GM18508 (cell line): ENCODE results near the gene ATP5IF1.

Experiments
- ATAC-seq: cut with Tn5 transposase; IDR thresholded peaks from one replicate; pipeline ENCODE4 v1.9.1; 2021; ENCODE audit warnings: moderate number of reproducible peaks; ENCODE audit not compliant: insufficient read depth, unreplicated experiment

Gene ATP5IF1

DNA sequence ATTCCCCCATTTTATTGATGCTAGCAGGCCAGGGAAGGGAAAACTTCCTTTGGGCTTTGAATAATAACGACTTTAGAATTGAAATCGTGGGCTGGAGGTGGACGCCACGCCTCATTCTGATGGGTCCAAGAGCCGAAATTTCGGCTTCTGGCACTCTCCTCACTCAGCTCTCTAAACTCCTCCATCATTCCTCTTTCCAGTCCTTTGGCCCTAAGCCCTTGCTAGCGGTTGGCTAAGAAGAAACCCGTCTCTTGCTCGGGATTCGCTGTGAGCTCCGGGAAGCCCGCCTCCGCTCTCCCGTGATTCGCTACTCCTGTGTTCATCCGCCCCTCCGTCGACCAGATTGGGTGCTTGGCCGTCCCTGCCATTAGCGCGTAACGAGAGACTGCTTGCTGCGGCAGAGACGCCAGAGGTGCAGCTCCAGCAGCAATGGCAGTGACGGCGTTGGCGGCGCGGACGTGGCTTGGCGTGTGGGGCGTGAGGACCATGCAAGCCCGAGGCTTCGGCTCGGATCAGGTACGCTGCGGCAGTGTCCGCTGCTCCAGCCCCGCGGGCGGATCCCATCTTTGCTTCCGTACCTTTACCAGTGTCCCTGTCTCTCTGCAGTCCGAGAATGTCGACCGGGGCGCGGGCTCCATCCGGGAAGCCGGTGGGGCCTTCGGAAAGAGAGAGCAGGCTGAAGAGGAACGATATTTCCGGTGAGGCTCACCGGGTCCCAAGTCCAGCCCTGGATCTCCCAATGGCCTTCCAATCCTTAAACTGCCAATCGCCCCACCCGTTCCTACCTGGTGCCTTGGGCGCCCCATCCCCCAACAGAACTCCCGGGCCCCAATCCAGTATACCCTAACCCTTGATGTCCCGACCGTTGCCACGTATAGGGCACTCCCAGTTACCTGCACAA is at the start of gene ATP5IF1:
ATP5IF1 (plus strand) TSS at position 370 of the 901 bp plus-strand sequence; CDS start at position 430, 60 bp downstream.
- peak; percentile 52 for ATAC-seq

DNA sequence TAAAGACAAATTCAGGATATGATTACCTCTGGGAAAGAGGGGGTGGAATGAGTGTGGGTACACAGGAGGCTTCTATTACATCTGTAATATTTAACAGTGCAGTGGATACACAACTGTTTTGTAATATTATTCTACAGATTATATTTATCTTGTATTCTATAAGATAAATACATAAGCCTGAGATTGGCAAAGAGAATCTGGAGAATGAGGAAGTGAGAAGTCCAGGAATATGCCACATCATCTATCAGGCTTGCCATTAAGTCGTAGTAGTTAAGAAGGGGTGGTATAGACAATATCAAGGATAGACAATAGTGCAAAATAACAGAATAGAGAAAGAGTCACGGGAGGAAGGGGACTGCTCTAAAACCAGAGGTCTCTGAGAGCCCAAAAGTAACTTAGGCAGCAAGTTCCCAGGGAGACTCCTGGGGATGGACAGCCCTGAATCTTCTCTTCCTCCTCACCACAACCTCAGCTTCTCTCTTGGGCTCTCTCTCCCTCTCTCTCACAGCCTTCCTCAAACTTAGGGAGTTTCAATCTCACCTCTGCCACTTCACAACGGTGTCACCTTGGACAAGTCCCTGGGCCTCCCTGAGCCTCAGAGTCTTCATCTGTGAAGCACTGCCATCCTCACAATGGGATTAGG is 45.5 kb upstream of the ATP5IF1 start:
- ATAC-seq: no peak

DNA sequence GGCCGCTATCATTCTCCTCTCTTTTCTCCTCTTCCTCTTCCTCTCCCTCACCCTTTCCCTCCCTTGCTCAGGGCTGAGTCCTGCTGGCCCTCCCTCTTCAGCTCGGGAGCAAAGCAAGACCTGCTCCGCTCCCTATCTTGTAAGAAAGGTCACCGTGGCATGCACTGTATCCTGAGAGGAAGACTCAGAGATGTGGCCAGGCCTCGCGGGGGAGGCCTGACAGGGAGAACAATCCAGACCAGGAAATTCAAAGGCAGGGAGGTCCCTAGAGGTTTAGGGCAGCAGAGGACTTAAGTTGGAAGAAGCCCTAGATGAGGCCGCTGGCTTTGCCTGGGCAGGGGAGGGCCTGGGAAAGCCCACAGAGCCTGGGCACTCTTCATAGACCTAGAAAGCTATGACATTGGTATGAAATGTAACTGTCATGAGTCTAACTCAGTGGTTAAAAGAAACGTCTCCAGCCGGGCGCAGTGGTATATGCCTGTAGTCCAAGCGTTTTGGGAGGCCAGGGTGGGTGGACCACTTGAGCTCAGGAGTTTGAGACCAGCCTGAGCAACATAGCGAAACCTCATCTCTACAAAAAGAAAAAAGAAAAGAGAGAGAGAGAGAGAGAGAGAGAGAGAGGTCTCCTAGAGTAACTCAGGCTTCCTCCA is 44.8 kb upstream of the ATP5IF1 start:
- no peak for ATAC-seq

DNA sequence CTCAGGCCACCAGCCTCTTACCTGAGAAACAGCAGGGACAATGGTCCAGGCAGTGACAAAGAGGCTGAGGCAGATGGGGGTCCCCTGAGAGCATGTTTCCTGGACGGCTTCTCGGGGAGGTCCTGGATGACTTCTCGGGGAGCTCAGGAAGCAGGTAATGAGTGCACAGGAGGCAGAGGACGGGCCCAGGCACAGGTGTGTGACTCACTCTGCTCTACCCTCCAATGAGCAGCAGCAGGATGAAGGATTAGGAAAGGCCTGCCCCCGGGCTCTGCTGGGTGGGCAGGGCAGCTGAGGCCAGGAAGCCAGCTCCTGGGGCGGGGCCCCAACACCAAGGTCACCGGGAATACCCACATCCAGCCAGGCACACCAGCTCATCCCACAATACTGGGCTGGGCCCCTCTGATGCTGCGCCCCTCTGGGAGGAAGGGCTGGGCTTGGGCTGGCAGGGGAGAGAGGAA is 42.2 kb upstream of the ATP5IF1 start:
- no peak for ATAC-seq

DNA sequence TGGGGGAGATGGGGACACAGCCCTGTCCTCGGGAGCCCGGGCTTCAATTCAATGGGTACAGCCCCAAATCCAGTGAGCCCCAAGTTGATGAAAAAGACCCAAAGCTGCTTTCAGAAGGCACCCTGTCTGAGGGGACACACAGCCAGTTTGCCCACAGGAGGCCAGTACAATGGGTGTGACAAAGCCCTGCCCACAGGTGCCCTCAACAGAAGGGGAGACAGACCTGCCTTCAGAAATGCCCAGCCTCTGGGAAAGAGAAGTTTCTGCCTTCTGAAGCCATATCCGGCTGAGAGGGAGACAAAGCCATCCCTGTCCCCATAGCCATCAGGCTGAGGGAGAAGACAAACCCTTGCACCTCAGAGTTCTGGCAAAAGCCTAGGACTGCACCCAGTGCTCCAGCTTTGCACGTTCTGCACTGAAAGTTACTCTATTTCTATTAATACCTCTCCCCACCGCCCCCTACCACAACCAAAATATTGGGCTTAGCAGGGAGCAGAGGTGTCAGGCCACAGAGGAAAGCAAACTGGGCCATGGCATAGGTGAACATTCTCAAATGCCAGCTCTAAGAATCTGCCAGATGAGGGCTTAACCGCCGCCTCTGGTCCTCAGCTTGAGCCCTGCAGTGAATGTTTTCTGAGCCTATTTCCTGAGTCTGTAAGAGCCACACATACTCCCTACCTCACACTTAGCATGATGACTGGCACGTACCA is 41.4 kb upstream of the ATP5IF1 start:
- ATAC-seq: no peak

DNA sequence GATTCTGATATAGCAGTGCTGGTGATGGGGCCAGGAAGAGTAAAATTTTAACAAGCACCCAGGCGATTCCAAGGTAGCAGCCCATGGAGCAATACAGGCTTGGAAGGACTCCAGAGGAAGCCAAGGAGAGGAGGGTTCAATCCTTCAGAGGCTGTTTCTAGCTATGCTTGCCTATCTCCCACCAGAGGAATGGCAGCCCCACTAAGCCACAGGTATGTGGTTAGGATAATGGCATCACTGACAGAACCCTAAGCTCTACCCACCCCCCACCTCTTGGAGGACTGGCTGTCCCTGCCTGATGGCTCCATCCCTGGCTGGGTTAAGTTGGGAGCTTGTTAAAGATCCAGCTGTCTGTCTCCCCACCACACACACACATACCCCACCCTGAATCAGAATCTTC is 40.1 kb upstream of the ATP5IF1 start:
- no peak for ATAC-seq

DNA sequence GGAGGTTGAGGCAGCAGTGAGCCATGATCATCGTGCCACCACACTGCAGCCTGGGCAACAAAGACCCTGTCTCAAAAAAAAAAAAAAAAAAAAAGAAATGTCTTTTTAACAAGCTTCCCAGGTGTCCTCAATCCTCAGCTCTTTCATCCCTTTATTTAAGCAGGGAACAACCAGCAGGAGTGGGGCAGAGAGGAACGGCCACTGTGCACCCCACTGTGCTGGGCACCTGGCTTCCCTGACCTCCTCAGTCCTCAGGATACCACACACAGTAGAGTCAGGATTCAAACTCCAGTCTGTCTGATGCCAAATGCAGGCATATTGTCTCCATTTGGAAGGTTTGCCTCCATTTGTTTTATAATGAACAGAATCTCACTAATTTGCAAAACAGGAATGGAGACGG is 39.6 kb upstream of the ATP5IF1 start:
- no peak for ATAC-seq

DNA sequence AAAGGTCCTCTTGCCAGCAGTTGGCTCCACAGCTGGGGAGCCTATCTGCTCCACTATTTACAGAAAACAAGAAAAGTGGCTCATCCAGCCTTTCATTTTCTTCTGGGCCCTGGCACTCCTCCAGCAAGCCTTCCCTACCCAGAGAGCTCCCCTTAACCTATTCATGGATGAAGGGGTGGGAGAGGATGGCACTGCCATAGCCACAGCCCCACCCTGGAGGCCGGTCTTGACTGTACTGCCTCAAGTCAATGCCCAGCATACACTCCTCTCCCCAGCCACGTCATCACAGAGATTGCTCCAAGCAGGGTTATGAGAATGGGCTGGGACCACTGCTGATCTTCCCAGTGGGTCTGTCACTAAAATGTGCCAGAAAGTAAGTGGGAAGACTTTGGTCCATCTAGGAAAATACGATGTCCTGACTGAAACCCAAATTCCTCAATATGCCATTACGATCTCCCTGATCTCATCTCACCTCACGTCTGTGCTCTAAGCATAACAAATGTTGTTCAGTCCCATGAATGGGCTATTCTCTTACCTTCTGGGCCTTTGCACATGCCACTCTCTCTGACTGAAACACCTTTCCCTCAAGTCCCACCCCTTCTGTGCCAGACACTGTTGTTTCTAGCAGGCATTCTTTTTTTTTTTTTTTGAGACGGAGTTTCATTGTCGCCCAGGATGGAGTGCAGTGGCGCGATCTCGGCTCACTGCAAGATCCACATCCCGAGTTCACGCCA is 38.1 kb upstream of the ATP5IF1 start:
- ATAC-seq: no peak

DNA sequence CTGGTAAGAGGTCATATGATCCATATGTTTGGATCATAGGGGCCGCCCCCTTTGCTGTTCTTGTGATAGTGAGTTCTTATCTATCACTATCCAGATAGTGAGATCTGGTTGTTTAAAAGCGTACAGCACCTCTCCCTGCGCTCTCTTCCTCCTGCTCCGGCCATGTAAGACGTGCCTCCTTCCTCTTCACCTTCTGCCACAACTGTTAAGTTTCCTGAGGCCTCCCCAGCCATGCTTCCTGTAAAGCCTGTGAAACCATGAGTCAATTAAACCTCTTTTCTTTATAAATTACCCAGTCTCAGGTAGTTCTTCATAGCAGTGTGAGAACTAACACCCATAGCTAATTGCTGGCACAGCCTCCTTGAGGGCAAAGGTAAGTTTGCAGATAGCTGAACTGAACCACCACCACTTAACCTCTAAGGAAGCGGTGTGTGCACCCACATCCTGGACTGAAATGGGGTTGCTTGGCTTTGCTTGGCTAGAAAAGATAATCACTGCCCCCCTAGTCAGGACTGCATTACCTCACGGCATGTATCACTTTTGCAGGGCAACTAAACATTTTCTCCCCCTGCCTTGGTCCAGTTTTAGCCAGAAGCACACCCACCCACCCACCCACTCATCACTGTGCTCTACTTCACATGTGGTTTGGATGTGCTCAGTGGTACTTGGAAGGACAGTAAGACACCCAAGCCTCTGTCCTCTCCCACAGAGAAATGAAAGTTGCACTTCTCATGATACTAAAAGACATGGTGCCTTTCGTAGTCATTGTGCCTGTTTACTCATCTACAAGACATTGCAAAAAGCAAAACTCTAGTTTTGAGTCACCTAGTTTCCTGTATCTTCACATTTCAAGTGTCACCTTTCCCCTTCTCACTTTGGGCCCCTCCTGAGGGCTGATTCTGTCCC is 36.3 kb upstream of the ATP5IF1 start:
- ATAC-seq: peak; percentile 72

DNA sequence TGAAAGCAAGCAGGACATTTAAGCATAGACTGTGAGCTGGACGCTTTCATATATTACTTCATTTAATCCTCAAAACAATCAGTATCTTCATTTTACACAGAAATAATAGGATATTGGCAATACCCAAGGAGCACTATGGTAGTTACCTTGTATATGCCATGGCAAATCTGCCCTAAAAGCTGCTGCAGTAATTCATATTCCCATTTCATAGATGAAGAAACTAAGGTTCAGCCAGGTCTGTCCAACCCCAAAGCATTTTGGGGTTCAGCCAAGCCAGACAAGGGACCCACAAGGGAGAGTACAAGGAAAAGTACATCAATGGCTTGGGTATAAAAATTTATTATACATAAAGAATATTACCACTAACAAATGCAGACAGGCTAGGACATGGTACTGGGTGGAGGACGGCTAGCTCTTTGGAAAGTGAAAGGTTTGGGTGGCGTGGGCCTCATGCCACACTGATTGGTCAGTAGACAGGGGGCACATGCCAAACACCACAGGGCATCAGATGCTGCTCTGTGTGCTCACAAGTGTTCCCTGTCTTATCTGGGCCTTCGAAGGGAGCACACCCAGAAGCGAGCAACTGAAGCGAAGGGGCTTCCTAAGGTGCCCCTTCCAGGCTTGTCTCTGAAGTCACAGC is 35.6 kb upstream of the ATP5IF1 start:
- no peak for ATAC-seq

DNA sequence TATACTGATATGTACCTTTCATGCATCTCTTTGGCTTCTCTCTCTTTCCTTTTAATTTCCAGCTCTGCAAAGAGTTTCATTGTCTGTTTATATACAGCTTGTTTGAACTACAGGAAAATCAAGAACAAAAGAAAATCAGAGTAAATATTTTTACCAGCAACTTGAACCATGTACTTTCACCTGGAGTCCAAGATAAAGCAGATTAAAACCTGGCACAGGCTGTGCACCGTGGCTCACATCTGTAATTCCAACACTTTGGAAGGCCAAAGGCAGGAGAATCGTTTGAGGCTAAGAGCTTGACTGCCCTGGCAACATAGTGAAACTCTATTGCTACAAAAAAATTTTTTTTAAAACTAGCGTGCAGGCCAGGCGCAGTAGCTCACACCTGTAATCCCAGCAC is 30.7 kb upstream of the ATP5IF1 start:
- no peak for ATAC-seq

DNA sequence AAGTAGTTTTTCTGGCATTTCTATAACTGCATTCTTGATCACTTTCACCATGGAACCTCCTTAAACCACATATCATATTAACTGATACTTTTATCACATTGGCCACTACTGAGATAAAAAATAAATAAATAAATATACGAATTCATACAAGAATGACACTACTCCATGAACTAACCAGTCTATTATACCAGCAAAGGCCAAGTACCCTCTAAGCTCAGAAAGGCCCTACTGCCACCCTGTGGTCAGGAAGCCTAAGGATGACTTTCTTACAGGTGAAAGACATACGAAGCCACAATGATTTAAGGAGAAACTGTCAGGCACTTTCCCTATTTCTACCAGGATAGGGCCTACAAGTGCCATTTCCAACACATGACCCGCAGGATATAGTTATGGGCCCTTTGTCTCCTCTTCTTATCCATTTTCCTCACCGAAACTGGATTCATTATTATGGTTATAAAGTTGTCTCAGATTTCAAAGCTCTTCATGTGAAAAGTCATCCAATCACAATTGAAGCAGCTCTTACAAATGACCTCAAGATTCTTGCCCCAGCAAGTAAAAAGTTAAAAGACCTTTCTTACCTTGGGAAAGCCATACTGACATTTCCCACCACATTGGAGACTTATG is 27.0 kb upstream of the ATP5IF1 start:
- ATAC-seq: no peak

DNA sequence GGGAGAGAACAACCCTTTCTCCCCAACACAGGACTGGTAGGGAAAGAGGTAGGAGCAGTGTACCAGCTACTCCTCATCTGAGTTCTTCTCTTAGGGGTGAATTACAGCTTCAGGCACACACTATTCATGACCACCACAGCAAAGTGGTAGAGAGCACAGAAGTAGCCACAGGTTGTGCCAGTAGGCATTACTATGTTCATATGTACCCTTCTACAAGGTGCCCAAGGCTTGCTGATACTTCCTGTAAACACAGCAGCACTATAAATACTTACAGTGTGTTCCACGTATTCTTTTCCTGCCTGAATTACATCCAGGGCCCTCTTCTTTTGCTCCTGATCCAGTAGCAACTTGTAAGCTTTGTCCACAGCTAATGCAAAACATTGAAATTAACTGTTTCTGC is 26.2 kb upstream of the ATP5IF1 start:
- no peak for ATAC-seq

DNA sequence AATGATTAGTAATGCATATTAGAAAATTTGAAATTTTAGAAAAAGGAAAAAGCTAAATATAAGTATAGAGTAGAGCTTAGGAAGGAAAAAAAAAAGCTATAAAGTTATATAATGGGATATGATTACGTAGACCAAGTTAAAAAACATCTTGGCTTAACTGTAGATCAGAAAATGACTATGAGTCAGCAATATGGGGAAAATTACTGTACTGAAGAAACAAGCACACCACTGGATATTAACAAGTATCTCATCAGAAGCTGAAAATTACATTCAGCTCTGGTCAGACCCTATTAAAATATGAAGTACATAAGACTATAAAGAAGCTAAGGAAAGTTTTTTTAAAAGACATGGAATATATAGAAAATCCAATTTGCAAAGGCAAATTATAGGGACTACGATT is 22.6 kb upstream of the ATP5IF1 start:
- ATAC-seq: no peak

DNA sequence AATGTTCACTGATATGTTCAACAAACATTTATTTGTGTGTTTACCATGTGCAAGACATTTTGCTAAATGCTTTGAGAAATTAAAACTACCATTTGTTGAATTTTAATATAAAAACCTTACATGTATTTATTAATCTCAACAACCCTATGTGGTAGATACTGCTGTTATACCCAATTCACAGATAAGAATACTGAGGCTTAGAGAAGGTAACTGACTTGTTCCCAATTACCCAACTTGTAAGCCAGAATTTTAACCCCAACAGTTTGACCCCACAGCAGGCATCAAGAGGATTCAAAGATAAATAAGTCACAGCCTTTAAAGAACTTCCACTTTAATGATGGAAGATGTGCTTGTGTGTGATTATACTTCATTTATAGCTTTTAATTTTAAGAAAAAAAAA is 6.8 kb upstream of the ATP5IF1 start:
- no peak for ATAC-seq

DNA sequence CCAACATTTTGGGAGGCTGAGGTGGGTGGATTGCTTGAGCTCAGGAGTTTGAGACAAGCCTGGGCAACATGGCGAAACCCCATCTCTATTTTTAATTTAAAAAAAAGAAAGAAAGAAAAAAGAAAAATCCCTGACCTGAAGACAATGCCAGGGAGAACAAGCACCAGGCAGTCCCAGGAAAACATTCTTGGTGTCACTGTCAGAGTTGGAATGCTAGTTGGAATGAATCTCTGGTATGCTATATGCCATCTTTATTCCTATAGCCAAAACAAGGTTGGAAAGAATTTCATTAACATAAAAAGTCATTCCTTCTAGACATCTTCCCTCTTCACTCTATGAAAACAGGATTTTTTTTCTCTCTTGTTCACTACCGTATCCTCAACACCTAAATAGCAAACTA is 5.9 kb upstream of the ATP5IF1 start:
- no peak for ATAC-seq

DNA sequence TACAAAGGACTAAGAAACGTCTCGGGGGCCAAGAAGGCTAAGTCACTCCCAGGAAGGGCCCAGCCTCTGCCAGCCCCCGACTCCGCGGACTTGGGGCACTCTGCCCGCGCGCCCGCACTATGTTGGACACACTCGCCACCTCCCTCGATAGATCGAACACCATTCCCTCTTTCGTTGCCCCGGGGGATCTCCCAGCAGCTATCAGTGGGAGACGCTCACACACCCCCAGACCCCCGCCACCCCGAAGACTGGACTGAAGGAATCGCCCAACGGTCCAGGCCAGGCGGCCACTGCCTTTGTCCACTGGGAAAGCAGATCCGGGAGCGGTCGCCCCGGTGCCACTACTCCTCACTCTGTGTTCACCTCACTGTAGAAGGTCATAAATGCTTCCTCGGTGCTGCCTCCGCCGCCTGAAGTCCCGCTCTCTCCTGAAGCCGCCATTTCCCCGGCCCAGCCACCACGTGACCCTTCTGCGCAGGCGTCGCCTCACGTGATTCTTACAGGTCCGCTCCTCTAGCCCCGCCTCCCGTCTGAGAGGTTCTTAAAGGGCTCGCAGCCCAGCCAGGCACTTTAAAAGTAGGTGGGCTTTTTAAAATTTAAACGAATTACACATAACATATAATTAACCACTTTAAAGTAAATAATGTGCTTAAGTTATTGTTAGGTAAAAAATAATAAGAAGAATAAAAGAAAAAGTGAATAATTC is 3.2 kb upstream of the ATP5IF1 start, which contains the start of gene DNAJC8:
DNAJC8 (minus strand) TSS at position 472 of the 706 bp plus-strand sequence; CDS start at position 441, 31 bp downstream.
- no peak for ATAC-seq
